Kidney (tissue), 14 donors: ENCODE data around the gene HOXC6. TPM values are rescaled to one million over a fixed set of nuclear protein-coding genes. Genes with fewer than 3 reads are reported as not detected.

Source experiments
- DNase-seq, 5 donors: peaks; one replicate each; pipeline ENCODE4 v3.0.0-alpha.2; 2013 to 2020
- FAIRE-seq: peaks from 2 replicates; lab custom pipeline; 2012; peaks lifted over from hg19 to GRCh38; lab: Jason Lieb, UNC
- H3K27ac ChIP-seq, 2 donors: one replicate each; pipeline ENCODE4 v1.7.0; 2013; ENCODE audit warnings: low read depth in 2 of 2, low read length in 2 of 2, inconsistent platforms in 1 of 2
- H3K27me3 ChIP-seq: one replicate; pipeline ENCODE4 v1.7.1; 2013; ENCODE audit warnings: low read length, inconsistent platforms; ENCODE audit not compliant: control insufficient read depth, insufficient read depth
- H3K36me3 ChIP-seq, 3 donors: one replicate each; pipeline versions ENCODE4 v1.7.0 to v1.7.1; 2013; ENCODE audit warnings: low read length in 3 of 3, control low read depth in 1 of 3, inconsistent platforms in 1 of 3; ENCODE audit not compliant: insufficient read depth in 3 of 3, control insufficient read depth in 2 of 3
- H3K4me1 ChIP-seq, 3 donors: one replicate each; pipeline versions ENCODE4 v1.7.0 to v1.7.1; 2013; ENCODE audit warnings: low read length in 3 of 3, inconsistent platforms in 1 of 3, low read depth in 1 of 3; ENCODE audit not compliant: control insufficient read depth in 2 of 3, insufficient read depth in 2 of 3
- H3K4me3 ChIP-seq, 3 donors: one replicate each; pipeline versions ENCODE4 v1.7.0 to v1.8.1; 2013; ENCODE audit warnings: low read length in 3 of 3, control low read depth in 1 of 3, inconsistent platforms in 1 of 3
- H3K9ac ChIP-seq, 3 donors: one replicate each; pipeline versions ENCODE4 v1.7.0 to v1.7.1; 2013; ENCODE audit warnings: low read length in 3 of 3, control low read depth in 1 of 3, inconsistent platforms in 1 of 3
- H3K9me3 ChIP-seq, 3 donors: one replicate each; pipeline versions ENCODE4 v1.7.0 to v1.7.1; 2013; ENCODE audit warnings: low read length in 3 of 3, control low read depth in 1 of 3, inconsistent platforms in 1 of 3; ENCODE audit not compliant: control insufficient read depth in 2 of 3, insufficient read depth in 1 of 3
- CTCF ChIP-seq: IDR thresholded peaks from 3 replicates; pipeline ENCODE4 v1.5.1; 2012; ENCODE audit warnings: mild to moderate bottlenecking, moderate library complexity, borderline replicate concordance; ENCODE audit not compliant: insufficient read depth; ENCODE audit errors: extremely low read depth
- intact Hi-C: fragments of 100-400 bp; cut with DNase I; formaldehyde crosslinking; loops from one replicate; pipeline ENCODE4 v1.11.1; 2022
- polyA plus RNA-seq: library from polyadenylated mRNA; stranded (reverse); fragments of 350-450 nt; fragmentation: Illumina TruSeq; extraction: RNeasy Lipid Tissue Mini Kit (QIAGEN cat#74804); gene quantifications from one replicate; pipeline ENCODE4 v1.2.3, GENCODE V29; 2014; ENCODE audit warnings: low read depth, low replicate concordance; ENCODE audit not compliant: insufficient read depth
- total RNA-seq: library from RNA; stranded (reverse); fragmentation: NEBNext Ultra II Directional; extraction: Animal tissue kit (Norgen Biotek cat#: 25700); gene quantifications from one replicate; pipeline ENCODE4 v1.2.1, GENCODE V29; 2021
- donor health status: control.
- donor health status: control.
- donor health status: control.
- donor health status: control.
- donor health status: control.
- donor health status: DM: yes; HTN: yes; CAD: no.
- donor health status: Normal renal cell carcinoma (clear cell type).

HOXC6 gene
- total and polyA plus RNA-seq, 2 donors from 2014 or later, result 11.4 to 22.0 TPM

DNA sequence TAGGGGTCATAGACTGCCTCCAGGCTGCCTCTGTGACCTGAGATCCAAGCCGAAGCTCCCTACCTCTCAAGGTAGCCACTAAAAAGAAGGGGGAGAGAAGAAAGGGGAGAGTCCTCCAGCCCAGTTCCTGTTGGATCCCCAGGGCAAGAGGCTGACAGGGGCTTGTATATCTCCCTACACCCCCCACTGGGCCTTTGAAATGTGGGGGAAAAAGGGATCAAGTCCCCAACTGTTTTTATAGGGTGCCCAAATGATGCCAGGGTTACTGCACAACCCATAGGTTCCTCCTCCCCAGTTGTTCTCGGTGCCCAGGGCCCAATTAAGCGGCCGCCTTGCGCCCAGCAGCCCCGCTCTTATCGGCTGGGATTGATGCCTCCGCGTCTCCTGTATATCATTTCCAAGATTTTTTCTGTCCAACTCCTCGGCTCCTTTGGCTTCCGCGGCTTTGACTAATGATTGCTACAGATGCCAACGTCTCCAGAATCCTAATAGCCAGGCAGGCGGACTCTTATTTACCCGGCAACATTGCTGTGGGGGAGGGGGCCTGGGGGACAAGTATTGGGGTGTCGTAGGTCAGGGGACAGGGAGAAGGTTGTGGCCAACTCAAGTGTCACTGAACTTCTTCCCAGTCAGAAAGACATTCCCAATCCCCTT lies 17.8 kb downstream of the HOXC6 start:
- no peak overlapping the region for H3K4me3 ChIP-seq
- H3K9me3 ChIP-seq, result no peaks in the 10 kb centered on the region
- peaks cover 7 to 9% (median 8%) of the 10 kb centered on the region in 3 donors for H3K4me1 ChIP-seq
- no peak overlapping the region for H3K27ac ChIP-seq
- no peak overlapping the region for H3K9ac ChIP-seq
- intact Hi-C loops, result no loop called here
- no peak for TF ChIP-seq CTCF
- FAIRE-seq (no peak), DNase-seq (peak in 3 of 5 donors; percentile 36 to 59 (median 41))
- peaks cover 7% of the 10 kb centered on the region for H3K27me3 ChIP-seq
- H3K36me3 ChIP-seq, result no peaks in the 10 kb centered on the region

DNA sequence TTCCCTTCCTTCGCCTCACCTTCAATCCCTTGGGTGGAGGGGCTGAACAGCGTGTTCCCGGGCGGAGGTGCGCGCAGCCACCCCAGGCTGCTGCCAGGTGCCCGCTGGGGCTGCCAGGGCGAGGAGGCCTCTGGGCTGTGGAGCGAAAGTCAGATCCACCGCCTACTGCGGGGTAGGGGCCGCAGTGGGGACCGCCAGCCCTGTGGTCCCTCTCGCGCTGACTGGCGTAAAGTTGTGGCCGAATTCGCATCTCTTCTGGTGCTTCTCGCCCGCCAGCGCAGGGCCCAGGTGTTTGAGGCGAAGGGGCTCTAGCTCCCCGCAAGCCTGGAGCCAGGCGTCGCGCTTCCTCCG lies 18.5 kb downstream of the HOXC6 start:
- DNase-seq (peak in 4 of 5 donors; percentile 47 to 56 (median 53)), FAIRE-seq (no peak)
- Histone ChIP-seq H3K27ac (no peak overlapping the region), H3K4me1 (peaks cover 4 to 13% (median 9%) of the 10 kb centered on the region in 3 donors), H3K4me3 (no peak overlapping the region), H3K27me3 (peaks cover 7% of the 10 kb centered on the region), H3K9ac (no peak overlapping the region), H3K9me3 (no peaks in the 10 kb centered on the region), H3K36me3 (no peaks in the 10 kb centered on the region)
- intact Hi-C loops, result no loop called here
- TF ChIP-seq CTCF, result no peak

- TF ChIP-seq CTCF, result no peak
- DNase-seq (peak in 4 of 5 donors; percentile 43 to 71 (median 58)), FAIRE-seq (no peak)
- no peaks in the 10 kb centered on the region for H3K9me3 ChIP-seq
- no peaks in the 10 kb centered on the region for H3K36me3 ChIP-seq
- no peak overlapping the region for H3K9ac ChIP-seq
- no peak overlapping the region for H3K27ac ChIP-seq
- peaks cover 4 to 14% (median 9%) of the 10 kb centered on the region in 3 donors for H3K4me1 ChIP-seq
- H3K27me3 ChIP-seq, result peaks cover 7% of the 10 kb centered on the region
- no peak overlapping the region for H3K4me3 ChIP-seq
- intact Hi-C loops, result no loop called here
These were observed 19.1 kb downstream of the HOXC6 start for GRCh38 chr12:54047160-54047963.
